Natural killer cell treated with Interleukin-12 subunit alpha and Interleukin-12 subunit beta and Interleukin-15 and Interleukin-18, amount 100 ng/mL, for 72 hours (primary cell): Measurements from ENCODE around the gene SSTR4. TPM values are rescaled to one million over a fixed set of nuclear protein-coding genes. Genes with fewer than 3 reads are reported as not detected.
"Not testable (repeated sequence)": the region's sequence is repeated elsewhere in the genome, so short reads cannot be mapped to it uniquely, and the experiment has no call there.

Experiments used
- ATAC-seq, 2 donors: fragments of 150-1000 bp; cut with Tn5 transposase in 1 of 2; sonication (Bioruptor Pico), chemical (Tn5 transposase) in 1 of 2; 2 replicates each; pipeline ENCODE4 v1.10.0; 2021
- DNase-seq: peaks from one replicate; pipeline ENCODE4 v3.0.0; 2022; ENCODE audit warnings: low spot score
- H3K27ac Mint-ChIP-seq, 2 donors: 1 replicate in 1 of 2; 2 replicates in 1 of 2; pipeline ENCODE4 v1.8.0; 2022; ENCODE audit warnings: mixed read lengths in 2 of 2, mild to moderate bottlenecking in 1 of 2, moderate library complexity in 1 of 2
- H3K27me3 Mint-ChIP-seq, 2 donors: 1 replicate in 1 of 2; 2 replicates in 1 of 2; pipeline ENCODE4 v1.8.0; 2022; ENCODE audit warnings: mixed read lengths in 2 of 2
- H3K36me3 Mint-ChIP-seq: one replicate; pipeline ENCODE4 v1.8.0; 2022; ENCODE audit warnings: mixed read lengths
- H3K4me1 Mint-ChIP-seq, 2 donors: 1 replicate in 1 of 2; 2 replicates in 1 of 2; pipeline ENCODE4 v1.8.0; 2022; ENCODE audit warnings: low read depth in 2 of 2, mixed read lengths in 2 of 2, mild to moderate bottlenecking in 1 of 2
- H3K4me3 Mint-ChIP-seq: one replicate; pipeline ENCODE4 v1.8.0; 2022; ENCODE audit warnings: mixed read lengths
- H3K9me3 Mint-ChIP-seq: 2 replicates; pipeline ENCODE4 v1.8.0; 2022; ENCODE audit warnings: mixed read lengths
- total RNA-seq, 2 donors: library from RNA; stranded (reverse); gene quantifications; one replicate each; pipeline ENCODE4 v1.2.3, GENCODE V29; 2022

SSTR4 gene, protein sequence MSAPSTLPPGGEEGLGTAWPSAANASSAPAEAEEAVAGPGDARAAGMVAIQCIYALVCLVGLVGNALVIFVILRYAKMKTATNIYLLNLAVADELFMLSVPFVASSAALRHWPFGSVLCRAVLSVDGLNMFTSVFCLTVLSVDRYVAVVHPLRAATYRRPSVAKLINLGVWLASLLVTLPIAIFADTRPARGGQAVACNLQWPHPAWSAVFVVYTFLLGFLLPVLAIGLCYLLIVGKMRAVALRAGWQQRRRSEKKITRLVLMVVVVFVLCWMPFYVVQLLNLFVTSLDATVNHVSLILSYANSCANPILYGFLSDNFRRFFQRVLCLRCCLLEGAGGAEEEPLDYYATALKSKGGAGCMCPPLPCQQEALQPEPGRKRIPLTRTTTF
- not detected for total RNA-seq

DNA sequence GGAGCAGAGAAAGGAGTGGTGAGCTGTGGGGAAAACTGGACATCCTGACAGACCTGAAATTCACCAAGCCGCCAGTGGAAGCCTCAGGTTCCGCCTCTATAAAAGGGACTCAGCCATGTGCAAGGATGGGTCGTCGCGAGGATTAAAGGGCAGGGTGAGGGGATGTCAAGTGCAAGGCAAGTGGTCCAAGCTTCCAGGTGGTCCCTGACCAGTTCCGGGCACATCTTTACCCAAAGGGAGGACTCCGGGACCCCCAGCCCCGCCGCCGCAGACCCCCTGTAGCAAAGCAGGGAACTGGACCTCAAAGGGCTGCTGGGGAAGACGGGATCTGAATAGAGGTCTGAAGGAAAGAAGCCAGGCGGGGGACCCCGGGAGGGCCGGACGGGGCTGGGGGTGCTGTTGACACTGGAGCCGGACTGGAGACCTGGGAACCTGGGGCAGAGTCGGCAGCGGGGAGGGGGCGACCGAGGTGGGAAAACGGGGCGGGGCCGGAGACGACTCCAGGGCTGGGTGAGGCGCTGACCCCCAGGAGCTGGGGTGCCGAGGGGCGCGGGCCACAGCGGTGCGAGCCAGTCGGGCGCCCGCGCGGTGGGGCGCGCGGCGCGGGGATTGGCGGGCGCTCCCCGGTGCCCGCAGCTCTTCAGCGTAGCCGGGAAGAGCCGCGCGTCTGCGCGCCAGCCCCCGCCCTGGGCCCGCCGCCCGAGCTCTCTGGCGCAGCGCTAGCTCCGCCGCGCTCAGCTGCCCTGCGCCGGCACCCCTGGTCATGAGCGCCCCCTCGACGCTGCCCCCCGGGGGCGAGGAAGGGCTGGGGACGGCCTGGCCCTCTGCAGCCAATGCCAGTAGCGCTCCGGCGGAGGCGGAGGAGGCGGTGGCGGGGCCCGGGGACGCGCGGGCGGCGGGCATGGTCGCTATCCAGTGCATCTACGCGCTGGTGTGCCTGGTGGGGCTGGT is at the start of gene SSTR4:
SSTR4 (plus strand) TSS at position 592 of the 951 bp plus-strand sequence; CDS start at position 764, 172 bp downstream.
- Mint-ChIP-seq H3K27ac (no peak within 1 kb of the TSS), H3K9me3 (no peaks in the 10 kb centered on the region)
- no peak for DNase-seq

DNA sequence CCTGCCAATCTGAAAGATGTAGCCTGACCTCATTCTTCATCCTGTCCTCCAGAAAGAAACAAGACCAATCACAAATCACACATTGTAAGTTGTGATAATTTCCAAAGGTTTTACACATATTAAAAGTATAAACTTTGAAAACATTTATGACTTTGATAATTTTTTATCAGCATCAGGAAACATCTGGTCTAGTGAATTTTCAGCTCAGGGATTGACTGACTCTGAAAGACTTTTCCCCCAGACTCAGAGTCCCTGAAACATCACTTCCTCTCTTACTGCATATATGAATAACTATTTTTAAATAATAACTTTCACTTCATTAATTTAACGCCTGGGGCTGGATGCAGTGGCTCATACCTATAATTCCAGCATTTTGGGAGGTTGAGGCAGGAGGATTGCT is 48.5 kb upstream of the SSTR4 start:
- H3K4me1 Mint-ChIP-seq: no peaks in the 10 kb centered on the region
- ATAC-seq (no peak), DNase-seq (no peak)
- H3K27ac Mint-ChIP-seq: no peak overlapping the region
- H3K4me3 Mint-ChIP-seq: no peak overlapping the region
- H3K9me3 Mint-ChIP-seq: no peaks in the 10 kb centered on the region
- H3K36me3 Mint-ChIP-seq: peaks cover 4% of the 10 kb centered on the region
- H3K27me3 Mint-ChIP-seq: peaks cover 13 to 25% of the 10 kb centered on the region in 2 donors

More for the DNA sequence above, at the start of gene SSTR4:
- Mint-ChIP-seq H3K27me3 (peaks cover 18 to 32% of the 10 kb centered on the region in 2 donors), H3K4me1 (no peaks in the 10 kb centered on the region), H3K4me3 (no peak within 1 kb of the TSS), H3K36me3 (no peaks in the 10 kb centered on the region)
- no peak for ATAC-seq

DNA sequence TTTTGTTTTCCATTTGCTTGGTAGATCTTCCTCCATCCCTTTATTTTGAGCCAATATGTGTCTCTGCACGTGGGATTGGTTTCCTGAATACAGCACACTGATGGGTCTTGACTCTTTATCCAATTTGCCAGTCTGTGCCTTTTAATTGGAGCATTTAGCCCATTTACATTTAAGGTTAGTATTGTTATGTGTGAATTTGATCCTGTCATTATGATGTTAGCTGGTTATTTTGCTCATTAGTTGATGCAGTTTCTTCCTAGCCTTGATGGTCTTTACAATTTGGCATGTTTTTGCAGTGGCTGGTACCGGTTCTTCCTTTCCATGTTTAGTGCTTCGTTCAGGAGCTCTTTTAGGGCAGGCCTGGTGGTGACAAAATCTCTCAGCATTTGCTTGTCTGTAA is 43.7 kb upstream of the SSTR4 start:
- peaks cover 5 to 15% of the 10 kb centered on the region in 2 donors for H3K27me3 Mint-ChIP-seq
- H3K27ac Mint-ChIP-seq, ATAC-seq, DNase-seq, H3K36me3 Mint-ChIP-seq, H3K9me3 Mint-ChIP-seq, H3K4me3 Mint-ChIP-seq, H3K4me1 Mint-ChIP-seq: not testable (repeated sequence)

DNA sequence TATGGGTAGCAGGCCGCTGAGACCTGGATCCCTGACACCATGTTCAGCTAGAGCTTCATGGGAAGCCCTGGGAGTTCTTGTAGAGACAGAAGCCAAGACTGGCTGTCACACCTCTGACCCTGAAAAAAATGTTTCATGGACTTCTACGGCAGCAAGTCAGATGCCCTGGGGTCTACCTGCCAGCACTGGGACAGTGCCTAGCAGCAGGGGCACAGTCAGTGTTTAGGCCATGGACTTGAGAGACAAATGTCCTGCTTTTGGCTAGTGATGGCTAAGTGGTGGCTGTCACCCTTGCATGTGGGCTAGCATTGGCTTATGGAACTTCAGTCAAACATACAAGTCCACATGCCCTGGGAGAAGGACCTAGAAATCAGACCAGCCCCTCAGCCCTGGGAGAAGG is 41.3 kb upstream of the SSTR4 start:
- ATAC-seq (no peak), DNase-seq (no peak)
- H3K27me3 Mint-ChIP-seq: peaks cover 7 to 20% of the 10 kb centered on the region in 2 donors
- H3K27ac Mint-ChIP-seq: no peak overlapping the region
- no peaks in the 10 kb centered on the region for H3K4me1 Mint-ChIP-seq
- H3K9me3 Mint-ChIP-seq: no peaks in the 10 kb centered on the region
- H3K36me3 Mint-ChIP-seq: peaks cover 4% of the 10 kb centered on the region
- no peak overlapping the region for H3K4me3 Mint-ChIP-seq

DNA sequence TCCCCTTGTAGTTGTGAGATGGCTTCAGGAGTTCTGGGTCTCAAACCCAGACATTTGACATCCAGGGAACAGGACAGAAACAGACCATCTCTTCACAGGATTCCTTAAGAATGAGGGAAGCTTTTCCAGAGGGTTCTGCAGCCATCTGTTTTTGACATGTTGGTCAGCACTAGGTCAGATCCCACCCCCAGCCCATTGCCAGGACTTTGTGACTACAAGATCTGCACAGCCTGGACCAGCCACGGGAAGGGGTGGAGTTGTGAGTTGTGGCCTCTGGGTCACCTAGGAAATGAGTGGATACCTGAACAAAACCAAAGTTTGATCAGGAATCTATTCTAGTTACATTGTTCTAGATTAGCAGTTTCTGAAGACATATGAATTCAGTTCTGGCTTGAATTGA is 39.2 kb upstream of the SSTR4 start:
- no peaks in the 10 kb centered on the region for H3K4me1 Mint-ChIP-seq
- DNase-seq: no peak
- no peak overlapping the region for H3K4me3 Mint-ChIP-seq
- no peaks in the 10 kb centered on the region for H3K36me3 Mint-ChIP-seq
- no peak overlapping the region for H3K27ac Mint-ChIP-seq
- H3K9me3 Mint-ChIP-seq: no peaks in the 10 kb centered on the region
- no peak for ATAC-seq
- H3K27me3 Mint-ChIP-seq: peaks cover 2 to 11% of the 10 kb centered on the region in 2 donors

DNA sequence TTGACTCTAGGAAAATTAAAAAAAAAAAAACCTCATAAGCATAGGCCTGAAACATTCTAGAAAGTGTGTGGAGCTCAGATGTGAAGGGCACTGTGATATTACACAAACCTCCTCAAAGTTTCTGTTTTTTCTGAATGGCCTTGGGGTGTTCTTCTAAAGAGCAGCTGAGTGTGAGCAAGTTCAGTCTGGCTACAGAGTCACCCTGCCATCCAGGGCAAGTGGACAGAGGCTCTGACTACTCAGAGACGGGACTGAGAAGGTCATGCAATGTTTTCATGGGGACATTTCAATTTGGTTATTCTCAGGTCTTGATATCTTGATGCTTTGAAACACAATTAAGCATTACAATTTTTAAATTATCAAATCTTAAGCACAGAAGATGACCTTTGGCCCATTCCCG is 36.6 kb upstream of the SSTR4 start:
- no peak for DNase-seq
- Mint-ChIP-seq H3K27ac (no peak overlapping the region), H3K4me1 (no peaks in the 10 kb centered on the region), H3K9me3 (no peaks in the 10 kb centered on the region), H3K4me3 (no peak overlapping the region), H3K36me3 (no peaks in the 10 kb centered on the region), H3K27me3 (peaks cover 2 to 4% of the 10 kb centered on the region in 2 donors)
- no peak for ATAC-seq

DNA sequence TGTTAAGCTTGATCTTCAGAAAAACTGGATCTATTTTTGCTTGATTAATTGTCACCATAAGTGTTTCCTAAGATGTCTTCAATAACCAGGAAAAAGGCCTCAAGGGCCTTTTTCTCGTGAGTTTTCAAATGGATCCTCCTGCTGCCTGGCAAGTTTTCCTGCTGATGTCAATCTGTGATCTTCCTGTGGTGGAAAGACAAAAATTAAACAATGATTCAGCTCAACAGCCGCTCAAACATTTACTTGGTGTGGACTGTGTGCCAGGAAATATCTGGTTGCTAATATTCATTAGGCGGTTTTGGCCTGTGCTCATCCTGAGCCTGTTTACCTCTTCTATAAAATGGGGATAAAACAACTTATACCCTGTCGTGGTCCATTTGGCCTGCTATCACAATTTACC is 35.4 kb upstream of the SSTR4 start:
- peaks cover 2 to 4% of the 10 kb centered on the region in 2 donors for H3K27me3 Mint-ChIP-seq
- no peaks in the 10 kb centered on the region for H3K9me3 Mint-ChIP-seq
- H3K4me1 Mint-ChIP-seq: no peaks in the 10 kb centered on the region
- no peak for ATAC-seq
- no peaks in the 10 kb centered on the region for H3K36me3 Mint-ChIP-seq
- no peak overlapping the region for H3K27ac Mint-ChIP-seq
- DNase-seq: no peak
- H3K4me3 Mint-ChIP-seq: no peak overlapping the region

DNA sequence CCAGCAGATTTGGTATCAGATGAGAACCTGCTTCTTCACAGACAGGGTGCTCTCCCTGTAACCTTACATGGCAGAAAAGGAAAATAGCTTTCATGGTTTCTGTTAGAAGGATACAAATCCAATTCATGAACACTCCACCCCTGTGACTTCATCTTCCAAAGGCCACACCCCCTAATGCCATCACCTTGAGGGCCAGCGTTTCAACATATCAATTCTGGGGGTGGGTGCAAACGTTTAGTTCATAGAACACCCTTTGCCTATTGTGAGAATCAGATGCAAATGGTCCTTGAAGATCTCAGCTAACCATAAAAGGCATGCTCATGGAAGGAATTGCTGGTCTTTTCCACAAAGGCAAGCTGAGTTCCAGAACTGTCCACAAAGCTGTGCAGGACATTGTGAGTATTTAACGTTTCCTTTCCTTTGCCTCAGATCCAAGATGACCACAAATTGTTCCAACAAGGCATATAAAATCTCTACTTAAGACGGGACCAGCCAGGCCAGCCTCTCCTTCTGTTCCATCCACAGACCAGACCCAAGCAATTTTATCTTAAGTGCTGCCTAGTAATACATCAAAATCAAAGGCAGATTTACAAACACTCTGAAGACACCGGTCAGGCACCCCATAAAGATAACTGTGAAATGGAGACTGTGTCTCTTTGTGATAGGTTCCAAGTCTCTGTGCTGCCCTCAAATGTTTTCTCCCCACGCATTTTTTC is 34.7 kb upstream of the SSTR4 start:
- H3K36me3 Mint-ChIP-seq: no peaks in the 10 kb centered on the region
- DNase-seq (no peak), ATAC-seq (no peak)
- no peaks in the 10 kb centered on the region for H3K4me1 Mint-ChIP-seq
- H3K9me3 Mint-ChIP-seq: no peaks in the 10 kb centered on the region
- H3K4me3 Mint-ChIP-seq: no peak overlapping the region
- H3K27me3 Mint-ChIP-seq: peaks cover 2 to 4% of the 10 kb centered on the region in 2 donors
- H3K27ac Mint-ChIP-seq: no peak overlapping the region

DNA sequence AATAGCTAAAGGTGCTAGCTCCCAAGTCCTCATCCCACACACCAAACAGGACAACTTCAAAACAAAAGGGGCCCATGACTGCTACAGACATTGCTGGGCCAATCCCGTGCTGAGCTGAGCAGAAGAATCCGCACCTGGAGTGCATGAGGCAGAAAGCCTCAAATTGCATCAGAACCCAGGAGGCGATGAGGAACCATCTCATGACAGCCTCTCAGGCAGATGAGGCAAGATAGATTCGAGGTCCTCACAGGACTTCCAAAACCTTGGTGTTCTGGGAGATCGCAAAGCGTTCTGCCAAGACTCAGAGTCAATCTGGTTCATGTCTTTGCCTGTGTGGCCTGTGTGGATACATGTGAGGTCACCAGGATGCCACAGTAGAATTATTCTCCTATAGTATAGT is 32.8 kb upstream of the SSTR4 start:
- Mint-ChIP-seq H3K4me1 (no peaks in the 10 kb centered on the region), H3K9me3 (no peaks in the 10 kb centered on the region), H3K4me3 (no peak overlapping the region), H3K36me3 (no peaks in the 10 kb centered on the region), H3K27ac (no peak overlapping the region), H3K27me3 (peaks cover 0 to 1% of the 10 kb centered on the region in 2 donors)
- ATAC-seq (no peak), DNase-seq (no peak)

DNA sequence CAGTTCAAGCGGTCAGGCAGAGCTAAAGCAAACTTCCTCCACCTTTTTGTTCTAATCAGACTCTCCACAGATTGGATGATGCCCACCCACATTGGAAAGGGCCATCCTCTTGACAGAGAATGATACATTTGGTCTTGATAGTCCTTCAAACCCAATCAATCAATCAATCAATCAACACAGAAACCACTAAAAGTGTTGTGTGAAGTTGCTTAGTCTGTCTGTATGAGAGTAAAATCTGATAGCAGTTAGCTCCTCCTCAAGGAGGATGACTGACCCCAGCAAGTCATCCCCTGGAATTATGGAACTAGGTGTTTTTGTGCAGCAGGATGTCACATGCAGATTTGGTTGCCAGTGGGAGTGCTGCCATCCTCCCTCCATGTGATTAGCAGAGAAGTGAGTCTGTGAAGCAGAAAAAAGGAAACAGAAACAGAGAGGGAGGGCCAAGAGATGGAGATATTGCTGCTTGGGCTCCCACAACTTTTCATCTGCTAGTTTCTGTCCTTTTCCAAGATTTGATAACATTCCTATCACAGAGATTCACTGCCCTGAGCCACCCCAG is 32.0 kb upstream of the SSTR4 start:
- Mint-ChIP-seq H3K4me3 (no peak overlapping the region), H3K4me1 (no peaks in the 10 kb centered on the region), H3K27ac (no peak overlapping the region), H3K9me3 (no peaks in the 10 kb centered on the region), H3K36me3 (no peaks in the 10 kb centered on the region), H3K27me3 (no peaks in the 10 kb centered on the region)
- ATAC-seq: no peak
- DNase-seq: no peak

DNA sequence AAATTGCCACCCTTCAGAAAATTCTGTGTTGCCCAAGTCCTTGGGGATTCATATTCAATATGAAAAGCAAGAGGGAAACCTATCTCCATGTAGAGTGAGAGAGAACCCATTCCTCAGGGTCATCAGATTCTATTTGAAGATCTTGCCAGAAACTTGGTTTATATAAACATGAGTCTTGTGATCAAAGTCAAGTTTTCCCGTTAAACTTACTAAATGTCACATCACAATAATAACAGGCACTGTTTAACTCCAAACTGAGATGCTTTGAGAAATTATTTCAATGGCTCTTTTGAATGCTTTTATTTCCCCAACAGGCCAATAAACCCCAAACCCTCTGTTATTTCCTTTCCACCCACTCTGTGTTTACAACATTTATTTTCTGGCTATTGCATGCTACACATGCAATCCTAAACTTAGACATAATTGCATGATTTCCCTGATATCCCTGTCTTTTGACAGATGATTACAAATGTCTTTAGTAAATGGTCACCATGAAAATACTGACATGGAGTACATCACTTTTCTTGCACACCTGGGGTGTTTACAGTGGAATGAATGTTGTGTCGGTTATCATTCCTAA is 31.1 kb upstream of the SSTR4 start:
- Mint-ChIP-seq H3K27ac (no peak overlapping the region), H3K9me3 (no peaks in the 10 kb centered on the region), H3K4me3 (no peak overlapping the region), H3K4me1 (no peaks in the 10 kb centered on the region), H3K36me3 (no peaks in the 10 kb centered on the region), H3K27me3 (no peaks in the 10 kb centered on the region)
- no peak for DNase-seq
- ATAC-seq: no peak

DNA sequence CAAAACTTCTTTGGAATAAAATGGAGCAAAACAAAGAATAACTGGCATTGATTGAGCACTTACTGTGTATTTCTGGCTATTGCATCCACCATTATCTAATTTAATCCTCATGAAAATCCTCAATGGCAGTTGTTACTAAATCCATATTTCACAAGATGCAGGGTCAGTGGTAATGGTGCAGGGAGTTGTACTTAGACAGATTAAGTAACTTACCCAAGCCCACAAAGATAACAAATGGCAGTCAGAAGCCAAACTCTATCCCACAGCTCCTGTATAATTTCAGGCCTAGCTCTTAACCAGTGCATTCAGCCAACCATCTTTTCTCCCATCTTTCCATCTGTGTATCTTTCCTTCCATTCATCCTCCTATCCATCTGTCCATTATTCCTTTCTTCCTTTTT is 29.3 kb upstream of the SSTR4 start:
- H3K27ac Mint-ChIP-seq: no peak overlapping the region
- DNase-seq (no peak), ATAC-seq (no peak)
- H3K4me1 Mint-ChIP-seq: no peaks in the 10 kb centered on the region
- H3K36me3 Mint-ChIP-seq: no peaks in the 10 kb centered on the region
- H3K9me3 Mint-ChIP-seq: no peaks in the 10 kb centered on the region
- H3K27me3 Mint-ChIP-seq: no peaks in the 10 kb centered on the region
- no peak overlapping the region for H3K4me3 Mint-ChIP-seq

DNA sequence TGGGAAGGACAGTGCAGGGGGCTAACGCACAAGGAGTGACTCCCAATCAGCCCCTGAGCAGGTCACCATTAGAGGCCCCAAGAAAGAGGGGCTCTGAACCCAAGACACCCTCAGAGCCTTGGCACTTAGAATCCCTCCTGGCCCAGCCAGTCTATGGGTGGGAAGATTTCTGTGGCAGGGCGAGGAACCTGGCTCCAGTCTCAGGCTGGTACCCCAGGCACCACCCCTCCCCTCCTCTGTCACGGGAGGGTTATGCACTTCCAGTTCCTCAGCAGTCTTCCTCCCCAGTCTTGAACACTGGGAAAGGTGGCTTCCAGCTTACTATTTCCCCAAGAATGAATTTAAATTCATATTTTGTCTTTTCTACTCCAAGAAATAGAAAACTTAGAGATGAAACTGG is 27.6 kb upstream of the SSTR4 start:
- Mint-ChIP-seq H3K27ac (no peak overlapping the region), H3K27me3 (no peaks in the 10 kb centered on the region), H3K9me3 (no peaks in the 10 kb centered on the region), H3K4me1 (no peaks in the 10 kb centered on the region), H3K4me3 (no peak overlapping the region), H3K36me3 (no peaks in the 10 kb centered on the region)
- DNase-seq (no peak), ATAC-seq (no peak)
